ENCODE measurements around the gene GLIPR1. TPM values are rescaled to one million over a fixed set of nuclear protein-coding genes. Genes with fewer than 3 reads are reported as not detected.
A peak's percentile ranks its signal among the peaks of the same experiment; 100 is the strongest.

Gene GLIPR1
- total and polyA plus RNA-seq, 2 donors (not counting 3 experiments of a cell fraction or from before 2014, with no cell fraction given), result 98.8 to 108 TPM

DNA sequence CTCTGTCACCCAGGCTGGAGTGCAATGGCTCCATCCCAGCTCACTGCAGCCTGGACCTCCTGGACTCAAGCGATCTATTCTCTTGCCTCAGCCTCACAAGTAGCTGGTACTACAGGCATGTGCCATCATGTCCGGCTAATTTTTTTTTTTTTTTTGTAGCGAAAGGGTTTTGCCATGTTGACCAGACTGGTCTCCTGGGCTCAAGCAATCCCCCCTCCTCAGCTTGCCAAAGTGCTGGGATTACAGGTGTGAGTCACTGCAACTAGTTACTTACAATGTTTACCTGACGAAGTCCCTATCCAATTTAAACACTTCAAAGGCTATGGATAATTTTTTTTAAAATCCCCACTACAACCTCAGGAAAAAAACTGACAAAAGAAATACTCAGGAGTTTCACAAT is 29.1 kb downstream of the GLIPR1 start:
- DNase-seq (ENCODE audit: low read depth, low spot score) (no peak), FAIRE-seq (no peak)
- ChIA-PET CTCF (interaction anchor here (2.6 kb wide), 1 partner anchor 527 kb away, joined by 7 read pairs; no protein-coding TSS in a partner anchor), POLR2A (interaction anchor here (0.7 kb wide), 1 partner anchor 26 kb away, joined by 3 read pairs; no protein-coding TSS in a partner anchor)
- Histone ChIP-seq H3K27ac (ENCODE audit: insufficient read depth, low read depth, low read length) (no peak overlapping the region), H3K9me3 (replicated peaks; ENCODE audit: control insufficient read depth, insufficient read depth, low read length) (no peaks in the 10 kb centered on the region), H3K4me3 (replicated peaks in 1 of 3; ENCODE audit: insufficient read depth in 1 of 3, low read depth in 1 of 3, low read length in 3 of 3) (no peak overlapping the region), H3K9ac (replicated peaks; ENCODE audit: extremely low read depth, insufficient read depth, low read length) (no peak overlapping the region), H3K36me3 (ENCODE audit: control insufficient read depth in 2 of 2, extremely low read depth in 1 of 2, insufficient read depth in 2 of 2, low read length in 2 of 2) (peaks cover 0 to 11% of the 10 kb centered on the region in 2 experiments), H3K4me2 (ENCODE audit: insufficient read depth, low read length) (peak overlapping the region; percentile 94), H3K27me3 (ENCODE audit: control insufficient read depth in 2 of 2, insufficient read depth in 2 of 2, low read length in 2 of 2) (no peaks in the 10 kb centered on the region), H2AFZ (ENCODE audit: low read depth, low read length) (no peak overlapping the region), H3K4me1 (ENCODE audit: control insufficient read depth, extremely low read depth, insufficient read depth, low read length) (peaks cover 12% of the 10 kb centered on the region), H3K9me1 (replicated peaks; ENCODE audit: control insufficient read depth, extremely low read depth, insufficient read depth, low read length) (no peaks in the 10 kb centered on the region), H3K79me2 (ENCODE audit: control insufficient read depth, insufficient read depth, low read length) (peaks cover 42% of the 10 kb centered on the region), H4K20me1 (replicated peaks; ENCODE audit: control insufficient read depth, extremely low read depth, insufficient read depth, low read length) (no peaks in the 10 kb centered on the region)
- TF ChIP-seq GATA2 (IDR thresholded peaks at IDR 0.05; ENCODE audit: insufficient read depth, insufficient read length, low read depth, low read length), result no peak
- TF ChIP-seq, protein P1, sequence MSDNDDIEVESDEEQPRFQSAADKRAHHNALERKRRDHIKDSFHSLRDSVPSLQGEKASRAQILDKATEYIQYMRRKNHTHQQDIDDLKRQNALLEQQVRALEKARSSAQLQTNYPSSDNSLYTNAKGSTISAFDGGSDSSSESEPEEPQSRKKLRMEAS (IDR thresholded peaks at IDR 0.05; ENCODE audit: insufficient read depth, insufficient read length), result no peak
- TF ChIP-seq JUN (IDR thresholded peaks at IDR 0.05; ENCODE audit: borderline replicate concordance, insufficient read depth, insufficient read length, low read depth), result no peak
- no peak for TF ChIP-seq FOS (IDR thresholded peaks at IDR 0.05; ENCODE audit: borderline replicate concordance, insufficient read depth, low read length)
- TF ChIP-seq POLR2AphosphoS5 (IDR thresholded peaks at IDR 0.05; ENCODE audit: insufficient read depth, low read depth, low read length), result no peak
- TF ChIP-seq POLR2A (IDR thresholded peaks at IDR 0.05; ENCODE audit: low read depth, low read length), result no peak
- no peak for TF ChIP-seq MYC (IDR thresholded peaks at IDR 0.05; ENCODE audit: low read depth, low read length)
- TF ChIP-seq, protein P2, sequence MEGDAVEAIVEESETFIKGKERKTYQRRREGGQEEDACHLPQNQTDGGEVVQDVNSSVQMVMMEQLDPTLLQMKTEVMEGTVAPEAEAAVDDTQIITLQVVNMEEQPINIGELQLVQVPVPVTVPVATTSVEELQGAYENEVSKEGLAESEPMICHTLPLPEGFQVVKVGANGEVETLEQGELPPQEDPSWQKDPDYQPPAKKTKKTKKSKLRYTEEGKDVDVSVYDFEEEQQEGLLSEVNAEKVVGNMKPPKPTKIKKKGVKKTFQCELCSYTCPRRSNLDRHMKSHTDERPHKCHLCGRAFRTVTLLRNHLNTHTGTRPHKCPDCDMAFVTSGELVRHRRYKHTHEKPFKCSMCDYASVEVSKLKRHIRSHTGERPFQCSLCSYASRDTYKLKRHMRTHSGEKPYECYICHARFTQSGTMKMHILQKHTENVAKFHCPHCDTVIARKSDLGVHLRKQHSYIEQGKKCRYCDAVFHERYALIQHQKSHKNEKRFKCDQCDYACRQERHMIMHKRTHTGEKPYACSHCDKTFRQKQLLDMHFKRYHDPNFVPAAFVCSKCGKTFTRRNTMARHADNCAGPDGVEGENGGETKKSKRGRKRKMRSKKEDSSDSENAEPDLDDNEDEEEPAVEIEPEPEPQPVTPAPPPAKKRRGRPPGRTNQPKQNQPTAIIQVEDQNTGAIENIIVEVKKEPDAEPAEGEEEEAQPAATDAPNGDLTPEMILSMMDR (IDR thresholded peaks at IDR 0.05; ENCODE audit: extremely low read depth in 1 of 2, insufficient read depth in 1 of 2, low read depth in 1 of 2, low read length in 2 of 2), result no peak
- no peak for TF ChIP-seq EZH2 (IDR thresholded peaks at IDR 0.05; ENCODE audit: borderline replicate concordance, low read depth, low read length, severe bottlenecking)
- BruUV-seq (replicated peaks), result no TSS peak
- intact Hi-C loops (cut with micrococcal nuclease), result loop anchor here (2.0 to 5.0 kb wide), 5 partner anchors 21 to 948 kb away; partner anchors contain the start of genes BBS10 and GLIPR1L2
- dilution Hi-C loops (cut with MboI; ENCODE audit: extremely low pct_ligation_motif_present, low sequenced_read_pairs), result loop anchor here (25.0 kb wide), 1 partner anchor 528 kb away; the partner anchor contains the start of gene PHLDA1
